Endothelial cell of coronary artery (primary cell): Measurements from ENCODE around the gene GAREM1. TPM values are rescaled to one million over a fixed set of nuclear protein-coding genes. Genes with fewer than 3 reads are reported as not detected.

Source experiments
- total RNA-seq: library from RNA; depleted of rRNA; stranded (reverse); fragments of >200 nt; gene quantifications from 2 replicates; pipeline ENCODE4 v1.2.3, GENCODE V29; 2014

The GAREM1 gene
- total RNA-seq, result 0.36 and 1.9 TPM in 2 replicates

DNA sequence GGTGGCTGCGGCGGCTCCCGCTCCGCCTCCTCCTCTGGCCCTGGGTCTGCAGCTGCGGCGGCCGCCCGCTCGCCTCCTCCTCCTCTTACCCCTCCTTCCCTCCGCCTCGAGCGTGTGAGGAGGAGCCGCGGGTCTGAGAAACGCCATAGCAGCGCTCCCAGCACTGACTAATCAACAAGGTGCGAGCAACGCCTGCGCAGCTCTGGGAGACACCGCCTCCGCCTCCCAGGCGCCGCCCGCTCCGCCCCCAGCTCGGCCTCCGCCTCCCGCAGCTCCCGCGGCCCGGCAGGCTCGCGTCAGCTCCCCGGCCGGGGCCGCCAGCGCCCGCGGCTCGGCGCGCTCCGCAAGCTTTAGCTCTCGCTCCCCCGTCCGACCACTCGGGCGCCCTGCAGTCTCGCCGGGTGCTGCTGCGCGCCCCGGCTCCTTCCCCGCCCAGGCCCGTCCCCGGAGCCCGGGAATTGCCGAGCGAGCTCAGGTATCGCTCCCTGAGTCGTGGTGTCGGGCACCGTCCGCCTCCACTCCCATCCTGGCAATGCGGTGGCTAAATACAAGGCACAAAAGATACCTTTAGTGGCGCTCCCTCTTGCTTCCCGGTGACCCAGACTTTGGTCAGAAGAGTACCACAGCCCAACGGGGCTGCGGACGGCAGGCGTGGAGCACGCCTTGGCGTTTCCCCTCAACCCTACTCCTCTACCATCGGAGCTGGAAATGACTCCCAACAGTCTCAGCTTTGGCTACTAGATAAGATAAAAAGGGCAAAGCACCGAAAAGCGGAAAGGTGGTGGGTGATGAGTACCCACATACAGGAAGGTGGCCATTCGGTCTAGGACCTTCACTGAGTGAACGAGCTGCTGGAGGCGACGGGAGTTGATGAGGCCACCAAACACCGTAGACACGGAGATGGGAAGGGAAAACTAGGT lies at the start of gene GAREM1:
Gene GAREM1, minus strand, starts transcription at position 169 of the 920 bp plus-strand sequence. CDS start 454 bp downstream, outside the sequence.

